VCaP (cell line): ENCODE results near the gene CNPY1.

Source experiments
- H3K27ac ChIP-seq: fragments of 450-650 bp; 2 replicates; pipeline ENCODE4 v1.5.1; 2017
- TF ChIP-seq, protein P1 (sequence below): fragments of 450-650 bp; conservative IDR thresholded peaks from 2 replicates; pipeline ENCODE4 v1.5.1; 2017; ENCODE audit warnings: mild to moderate bottlenecking, moderate library complexity

Gene CNPY1

DNA sequence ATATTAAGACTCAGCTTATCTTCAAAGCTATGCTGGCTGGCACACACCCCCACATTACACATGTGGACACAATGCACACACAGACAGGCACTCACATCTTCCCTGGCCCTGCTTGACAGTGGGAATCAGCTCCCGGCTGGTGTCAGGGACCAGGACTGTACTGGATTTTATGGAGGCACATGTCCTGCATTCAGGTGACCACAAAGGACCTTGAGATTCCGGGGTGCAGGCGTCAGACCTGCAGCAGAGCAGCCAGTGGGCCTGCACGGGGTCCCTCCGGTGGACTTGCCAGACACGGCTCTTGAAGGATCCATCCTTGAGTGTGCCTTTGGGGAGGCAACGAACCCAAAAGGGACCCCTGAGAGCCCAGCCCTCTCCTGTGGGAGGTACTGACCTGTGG is 1.9 kb downstream of the CNPY1 start:
- TF ChIP-seq, protein P1, sequence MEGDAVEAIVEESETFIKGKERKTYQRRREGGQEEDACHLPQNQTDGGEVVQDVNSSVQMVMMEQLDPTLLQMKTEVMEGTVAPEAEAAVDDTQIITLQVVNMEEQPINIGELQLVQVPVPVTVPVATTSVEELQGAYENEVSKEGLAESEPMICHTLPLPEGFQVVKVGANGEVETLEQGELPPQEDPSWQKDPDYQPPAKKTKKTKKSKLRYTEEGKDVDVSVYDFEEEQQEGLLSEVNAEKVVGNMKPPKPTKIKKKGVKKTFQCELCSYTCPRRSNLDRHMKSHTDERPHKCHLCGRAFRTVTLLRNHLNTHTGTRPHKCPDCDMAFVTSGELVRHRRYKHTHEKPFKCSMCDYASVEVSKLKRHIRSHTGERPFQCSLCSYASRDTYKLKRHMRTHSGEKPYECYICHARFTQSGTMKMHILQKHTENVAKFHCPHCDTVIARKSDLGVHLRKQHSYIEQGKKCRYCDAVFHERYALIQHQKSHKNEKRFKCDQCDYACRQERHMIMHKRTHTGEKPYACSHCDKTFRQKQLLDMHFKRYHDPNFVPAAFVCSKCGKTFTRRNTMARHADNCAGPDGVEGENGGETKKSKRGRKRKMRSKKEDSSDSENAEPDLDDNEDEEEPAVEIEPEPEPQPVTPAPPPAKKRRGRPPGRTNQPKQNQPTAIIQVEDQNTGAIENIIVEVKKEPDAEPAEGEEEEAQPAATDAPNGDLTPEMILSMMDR = no peak

DNA sequence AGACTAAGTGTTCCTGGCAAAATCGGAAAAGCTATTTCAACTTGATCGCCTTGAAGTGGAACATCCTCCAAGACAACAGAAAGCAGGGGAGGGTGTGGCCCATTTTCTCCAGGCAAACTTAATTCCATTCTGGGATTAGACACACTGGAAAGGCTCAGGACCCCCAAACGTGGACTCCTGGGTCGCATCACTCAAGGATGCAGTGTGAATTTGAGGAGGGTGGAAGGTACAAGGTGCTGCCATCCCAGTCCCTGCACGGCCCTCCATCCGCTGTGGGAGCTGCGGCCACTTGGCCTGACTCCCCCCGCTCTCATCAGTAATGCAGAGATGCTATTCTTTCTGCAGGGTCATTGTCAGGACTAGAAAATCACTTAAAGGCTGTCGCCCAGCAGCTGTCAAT is 2.4 kb downstream of the CNPY1 start:
- H3K27ac ChIP-seq = no peak overlapping the region
- TF ChIP-seq, protein P1 = no peak

More for the DNA sequence above, 1.9 kb downstream of the CNPY1 start:
- H3K27ac ChIP-seq = no peak overlapping the region

DNA sequence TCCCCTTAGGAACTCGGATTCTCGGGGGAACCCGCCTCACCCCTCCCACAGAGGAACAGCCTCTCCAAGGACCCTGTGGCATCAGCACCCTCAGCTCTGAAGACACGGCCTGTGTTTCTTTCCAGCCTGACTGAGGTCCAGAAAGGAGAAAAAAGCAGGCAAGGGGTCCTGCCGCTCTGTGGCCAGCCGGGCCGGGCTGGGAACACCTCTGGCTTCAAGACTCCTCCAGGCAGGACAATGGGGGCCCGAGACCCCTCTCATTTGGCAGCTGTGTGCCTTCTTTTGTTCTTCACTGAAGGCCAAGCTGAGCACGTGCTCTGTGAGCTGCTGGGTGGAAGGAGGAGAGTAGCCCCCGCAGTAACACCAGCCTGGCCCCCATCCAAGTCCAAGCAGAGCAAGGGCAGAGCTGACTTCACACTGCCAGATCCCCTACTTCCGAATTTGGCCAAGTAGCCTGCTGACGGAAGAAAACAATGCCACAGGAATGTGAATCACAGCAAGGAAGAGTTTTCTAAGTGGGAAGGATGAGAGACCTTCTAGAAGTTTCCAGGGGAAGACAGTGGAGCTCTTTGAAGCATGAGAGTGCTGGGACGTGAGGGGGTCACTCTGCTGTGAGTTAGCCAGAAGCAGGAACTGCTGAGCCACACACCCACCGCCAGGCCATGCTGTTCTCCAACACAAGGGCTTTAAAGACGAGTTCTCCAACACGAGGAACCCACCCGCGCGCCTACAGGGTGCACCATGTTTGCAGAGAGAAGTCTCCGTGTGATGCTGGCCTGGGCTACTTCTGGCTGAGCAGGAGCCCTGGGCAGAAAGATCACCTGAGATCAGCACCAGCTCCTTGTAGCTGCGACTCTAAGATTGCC is 3.1 kb downstream of the CNPY1 start:
- TF ChIP-seq, protein P1 = no peak
- no peak overlapping the region for H3K27ac ChIP-seq

DNA sequence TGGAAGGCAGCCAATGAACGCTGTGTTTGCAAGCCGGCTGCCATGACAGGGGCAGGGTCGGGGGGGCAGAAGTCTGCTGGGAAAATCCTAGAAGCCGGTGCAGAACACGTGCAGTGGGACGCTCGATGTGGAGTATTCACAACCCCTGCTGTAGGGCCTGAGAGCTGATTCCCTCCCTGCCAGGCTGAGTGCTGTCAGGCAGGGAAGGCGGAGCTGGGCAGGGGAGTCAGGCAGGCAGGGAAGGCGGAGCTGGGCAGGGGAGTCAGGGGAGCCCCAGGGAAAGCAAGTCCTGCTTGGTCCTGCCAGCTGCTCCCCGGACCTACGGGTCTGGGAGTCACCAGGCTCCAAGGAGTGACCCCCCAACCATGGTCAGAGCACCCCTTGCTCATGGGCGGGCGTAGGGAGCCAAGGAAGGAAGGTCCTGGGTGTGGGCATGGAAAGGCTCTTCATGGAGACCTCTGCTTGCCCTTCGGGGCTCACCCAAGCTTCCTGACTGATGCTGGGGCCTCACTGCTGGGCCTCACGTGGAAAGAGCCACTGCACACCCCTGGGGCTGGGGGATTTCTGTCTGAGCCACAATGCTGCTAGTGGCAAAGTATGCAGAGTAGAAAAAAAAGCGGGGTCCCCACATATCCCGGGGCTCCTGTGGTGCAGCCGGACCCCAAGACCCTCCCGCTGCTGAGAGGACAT is 4.2 kb downstream of the CNPY1 start:
- TF ChIP-seq, protein P1 = no peak
- H3K27ac ChIP-seq = no peak overlapping the region

DNA sequence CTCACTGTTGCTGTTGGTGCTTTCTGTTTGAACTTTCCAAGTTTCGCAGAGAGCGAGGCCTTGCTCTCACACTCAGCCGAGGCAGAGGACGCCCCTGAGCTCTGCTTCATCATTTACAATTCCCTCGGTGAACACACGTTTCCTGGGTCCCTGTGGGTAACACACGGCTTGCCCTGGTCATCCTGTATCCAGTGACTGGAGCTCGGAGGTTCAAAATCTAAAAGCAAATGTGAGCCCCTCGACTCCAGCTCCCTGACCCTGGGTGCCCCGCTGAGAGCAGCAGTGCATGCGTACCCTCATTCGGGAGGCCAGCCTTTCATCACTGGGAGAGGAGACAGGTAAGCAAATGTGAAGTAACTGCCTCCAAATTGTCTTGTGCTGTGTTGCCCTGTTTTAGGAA is 5.8 kb downstream of the CNPY1 start:
- TF ChIP-seq, protein P1 = no peak
- no peak overlapping the region for H3K27ac ChIP-seq

DNA sequence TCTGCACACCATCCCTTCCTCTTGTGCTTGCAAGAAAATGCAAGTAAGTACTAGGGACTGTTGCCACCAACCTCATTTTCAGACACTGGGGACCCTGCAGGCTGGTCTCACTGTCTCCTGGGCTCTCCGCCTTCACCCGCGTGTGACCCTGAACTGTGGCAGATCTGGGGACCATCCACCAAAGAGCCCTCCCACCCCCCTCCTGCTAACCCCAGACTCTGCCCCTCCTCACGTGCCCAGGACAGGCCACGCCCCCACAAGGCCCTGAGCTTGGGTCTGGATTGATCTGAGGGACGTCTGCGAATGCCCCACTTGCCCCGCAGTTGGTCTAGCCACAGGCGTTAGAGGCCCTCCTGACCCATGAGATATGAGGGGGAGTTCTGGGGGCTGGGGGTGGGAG is 8.1 kb downstream of the CNPY1 start:
- H3K27ac ChIP-seq = no peak overlapping the region
- TF ChIP-seq, protein P1 = no peak

DNA sequence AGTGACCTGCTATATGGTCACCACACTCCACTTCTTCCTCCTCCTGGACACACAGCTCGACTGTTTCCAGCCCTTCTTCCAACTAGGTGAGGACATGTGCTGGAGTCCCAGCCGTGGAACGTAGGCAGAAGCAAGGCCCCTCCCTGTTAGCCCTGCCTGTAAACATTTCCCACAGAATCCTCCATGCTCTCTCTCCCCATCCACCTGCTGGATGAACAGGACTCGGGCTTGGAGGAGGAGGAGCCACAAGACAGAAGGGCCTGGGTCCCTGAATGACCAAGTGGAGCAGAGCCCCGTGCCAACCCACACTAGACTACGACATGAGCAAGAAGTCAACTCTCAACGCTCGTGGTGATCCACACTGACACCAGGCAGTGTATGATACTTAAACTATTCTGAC is 9.9 kb downstream of the CNPY1 start:
- H3K27ac ChIP-seq = no peak overlapping the region
- TF ChIP-seq, protein P1 = no peak
